ENCODE data around the gene ELOVL6.

- TF ChIP-seq CTCF (conservative IDR thresholded peaks at IDR 0.05 in 1 of 2, IDR thresholded peaks at IDR 0.05 in 1 of 2; ENCODE audit: low read depth in 1 of 2, low read length in 2 of 2) (no peak), EZH2 (IDR thresholded peaks at IDR 0.05; ENCODE audit: low read length, missing control alignments) (no peak)
Observed at GRCh38 chr4:110071466-110071865, 126.9 kb downstream of the ELOVL6 start.
